ENCODE results near the gene CYP3A7.

GRCh38 chr7:99668541-99668940, 66.5 kb downstream of the CYP3A7 start:
- TF ChIP-seq SP1 (IDR thresholded peaks at IDR 0.05) (no peak), HDGF (IDR thresholded peaks at IDR 0.05; ENCODE audit: borderline replicate concordance) (no peak)

Measured in HEK293T (cell line).